NCI-H187 treated with DMSO at 0.1 percent for 48 hours (cell line): ENCODE results near the gene MMP1.
"Not testable (repeated sequence)": the region's sequence is repeated elsewhere in the genome, so short reads cannot be mapped to it uniquely, and the experiment has no call there.

Experiments
- DNase-seq: peaks from one replicate; lab custom pipeline; 2025; lab: John Stamatoyannopoulos, UW

The MMP1 gene

GRCh38 chr11:102760344-102761035 lies 37.5 kb downstream of the MMP1 start:
- no peak for DNase-seq

- DNase-seq: no peak
Measured at GRCh38 chr11:102757823-102758549, 40.0 kb downstream of the MMP1 start.

GRCh38 chr11:102753267-102753666 lies 44.7 kb downstream of the MMP1 start:
- DNase-seq: no peak

- no peak for DNase-seq
Measured at GRCh38 chr11:102751673-102752072, 46.3 kb downstream of the MMP1 start.

- no peak for DNase-seq
Measured at GRCh38 chr11:102749101-102749722, 48.7 kb downstream of the MMP1 start.

GRCh38 chr11:102746746-102747578 lies 51.0 kb downstream of the MMP1 start:
- not testable (repeated sequence) for DNase-seq
